Stomach (tissue), 9 donors: ENCODE data around the gene OR10P1. TPM values are rescaled to one million over a fixed set of nuclear protein-coding genes. Genes with fewer than 3 reads are reported as not detected.
A peak's percentile ranks its signal among the peaks of the same experiment; 100 is the strongest.

Source experiments
- DNase-seq, 2 donors: peaks; one replicate each; pipeline versions ENCODE4 v3.0.0 to v3.0.0-alpha.2; 2013 to 2019
- H3K27ac ChIP-seq, 5 donors: fragments of 200-600 bp in 4 of 5; sonication (generic) in 4 of 5; one replicate each; pipeline ENCODE4 v1.5.1; 2013 to 2019; ENCODE audit warnings: mild to moderate bottlenecking in 1 of 5, moderate library complexity in 1 of 5
- H3K27me3 ChIP-seq, 3 donors: fragments of 200-600 bp; sonication (generic); one replicate each; pipeline ENCODE4 v1.5.1; 2017 to 2019; ENCODE audit warnings: mixed run types in 1 of 3
- H3K36me3 ChIP-seq, 4 donors: fragments of 200-600 bp; sonication (generic); 1 replicate in 3 of 4; 2 replicates in 1 of 4; pipeline ENCODE4 v1.5.1; 2016 to 2019
- H3K4me1 ChIP-seq, 4 donors: fragments of 200-600 bp; sonication (generic); one replicate each; pipeline ENCODE4 v1.5.1; 2016 to 2019
- H3K4me3 ChIP-seq, 4 donors: fragments of 200-600 bp; sonication (generic) in 3 of 4; one replicate each; pipeline ENCODE4 v1.5.1; 2016 to 2019; ENCODE audit warnings: mild to moderate bottlenecking in 1 of 4
- H3K9me3 ChIP-seq, 4 donors: fragments of 200-600 bp; sonication (generic); one replicate each; pipeline ENCODE4 v1.5.1; 2016 to 2019
- CTCF ChIP-seq, 7 experiments: fragments of 450-650 bp in 4 of 7; fragments of 200-600 bp in 3 of 7; sonication (generic) in 3 of 7; IDR thresholded peaks; one replicate each; pipeline ENCODE4 v1.5.1; 2016 to 2019; ENCODE audit warnings: antibody characterized with exemption in 7 of 7, control low read depth in 2 of 7, mild to moderate bottlenecking in 1 of 7
- EP300 ChIP-seq: sonication (generic); formaldehyde crosslinking; IDR thresholded peaks from one replicate; pipeline ENCODE4 v1.6.1; 2017; ENCODE audit warnings: antibody characterized with exemption
- POLR2A ChIP-seq, 4 donors: fragments of 450-650 bp; IDR thresholded peaks; one replicate each; pipeline ENCODE4 v1.6.1; 2016; ENCODE audit warnings: antibody characterized with exemption in 4 of 4, control low read depth in 2 of 4, mild to moderate bottlenecking in 1 of 4, moderate library complexity in 1 of 4
- POLR2AphosphoS5 ChIP-seq, 3 donors: sonication (generic); formaldehyde crosslinking; IDR thresholded peaks; one replicate each; pipeline ENCODE4 v1.6.1; 2016; ENCODE audit warnings: antibody characterized with exemption in 3 of 3
- WGBS, 5 donors: extraction: QIAGEN DNeasy Blood & Tissue Kit in 3 of 5; methylation state at CpG; one replicate each; pipeline versions ENCODE4 v1.1.5 to v1.1.7; 2013 to 2018; 5-methylcytosine and 5-hydroxymethylcytosine counted together
- intact Hi-C: fragments of 100-400 bp; cut with DNase I; formaldehyde crosslinking; loops from one replicate; pipeline ENCODE4 v1.15.1; 2023; ENCODE audit warnings: low total_unique reads
- polyA plus RNA-seq, 3 donors: library from polyadenylated mRNA; stranded (reverse); fragments of 200-250 nt; gene quantifications; one replicate each; pipeline ENCODE4 v1.2.3, GENCODE V29; 2013
- total RNA-seq, 5 donors: library from RNA; depleted of rRNA; stranded (reverse); fragments of >200 nt; gene quantifications; one replicate each; pipeline versions ENCODE4 v1.1.0 to v1.2.3, GENCODE V29; 2014 to 2016
- donor health status: healthy with polysubstance abuse.
- donor health status: Bipolar disorder and iron deficiency.
- donor health status: healthy.

OR10P1 gene
- total and polyA plus RNA-seq, 8 donors, result not detected

- 48 to 81% (median 67%) methylated on average over 13 of the region's 13 CpGs for WGBS, 5 donors
- peak overlapping the region; percentile 9 to 41 (median 30) for H3K4me3 ChIP-seq
Measured at GRCh38 chr12:55682087-55682796, 45.5 kb downstream of the OR10P1 start.

GRCh38 chr12:55683676-55684075 is 47.0 kb downstream of the OR10P1 start:
- peaks cover 13 to 23% (median 17%) of the 10 kb centered on the region in 4 donors for H3K4me1 ChIP-seq
- peaks cover 0 to 15% (median 0%) of the 10 kb centered on the region in 3 donors for H3K27me3 ChIP-seq
- no peaks in the 10 kb centered on the region for H3K9me3 ChIP-seq
- intact Hi-C loops, result no loop called here
- peaks cover 0 to 38% (median 9%) of the 10 kb centered on the region in 4 donors for H3K36me3 ChIP-seq
- TF ChIP-seq POLR2A (IDR thresholded peaks at IDR 0.05), result no peak
- no peak for TF ChIP-seq POLR2AphosphoS5 (IDR thresholded peaks at IDR 0.05)
- TF ChIP-seq CTCF (IDR thresholded peaks at IDR 0.05), result no peak
- no peak for TF ChIP-seq EP300
- no peak overlapping the region for H3K4me3 ChIP-seq
- WGBS, 5 donors, result 86 to 95% (median 93%) methylated on average over 7 of the region's 7 CpGs
- no peak for DNase-seq
- H3K27ac ChIP-seq, result no peak overlapping the region

More at GRCh38 chr12:55682087-55682796, 45.5 kb downstream of the OR10P1 start:
- TF ChIP-seq POLR2A (IDR thresholded peaks at IDR 0.05), result no peak
- no peak for TF ChIP-seq CTCF (IDR thresholded peaks at IDR 0.05)
- no peak for TF ChIP-seq POLR2AphosphoS5 (IDR thresholded peaks at IDR 0.05)
- TF ChIP-seq EP300, result no peak
- no peak for DNase-seq
- peaks cover 0 to 25% (median 3%) of the 10 kb centered on the region in 4 donors for H3K36me3 ChIP-seq
- intact Hi-C loops, result no loop called here
- no peaks in the 10 kb centered on the region for H3K9me3 ChIP-seq
- peaks cover 0 to 15% (median 0%) of the 10 kb centered on the region in 3 donors for H3K27me3 ChIP-seq
- H3K4me1 ChIP-seq, result peaks cover 13 to 23% (median 17%) of the 10 kb centered on the region in 4 donors
- peak overlapping the region in 1 of 5 donors; percentile 51 for H3K27ac ChIP-seq

- DNase-seq, result no peak
- Histone ChIP-seq H3K27me3 (peaks cover 0 to 15% (median 0%) of the 10 kb centered on the region in 3 donors), H3K9me3 (no peaks in the 10 kb centered on the region), H3K4me1 (peaks cover 13 to 23% (median 17%) of the 10 kb centered on the region in 4 donors), H3K36me3 (peaks cover 0 to 45% (median 10%) of the 10 kb centered on the region in 4 donors), H3K27ac (no peak overlapping the region), H3K4me3 (no peak overlapping the region)
- TF ChIP-seq POLR2AphosphoS5 (IDR thresholded peaks at IDR 0.05) (no peak), POLR2A (IDR thresholded peaks at IDR 0.05) (no peak), CTCF (IDR thresholded peaks at IDR 0.05) (no peak), EP300 (no peak)
- intact Hi-C loops, result no loop called here
- WGBS, 5 donors, result 92 to 96% (median 94%) methylated on average over 15 to 20 of the region's 20 CpGs
Measured at GRCh38 chr12:55684761-55685370, 48.2 kb downstream of the OR10P1 start.

- no peak overlapping the region for H3K4me3 ChIP-seq
- peaks cover 0 to 15% (median 0%) of the 10 kb centered on the region in 3 donors for H3K27me3 ChIP-seq
- no peak for DNase-seq
- H3K4me1 ChIP-seq, result peaks cover 13 to 21% (median 17%) of the 10 kb centered on the region in 4 donors
- H3K27ac ChIP-seq, result no peak overlapping the region
- peaks cover 0 to 45% (median 10%) of the 10 kb centered on the region in 4 donors for H3K36me3 ChIP-seq
- TF ChIP-seq EP300, result no peak
- no peak for TF ChIP-seq POLR2AphosphoS5 (IDR thresholded peaks at IDR 0.05)
- TF ChIP-seq POLR2A (IDR thresholded peaks at IDR 0.05), result no peak
- TF ChIP-seq CTCF (IDR thresholded peaks at IDR 0.05), result no peak
- WGBS, 5 donors, result 81 to 92% (median 89%) methylated on average over 5 of the region's 5 CpGs
- no peaks in the 10 kb centered on the region for H3K9me3 ChIP-seq
- intact Hi-C loops, result no loop called here
Measured at GRCh38 chr12:55685671-55686070, 49.0 kb downstream of the OR10P1 start.
